Sigmoid colon (tissue), 7 donors: ENCODE results near the gene TMEM61. TPM values are rescaled to one million over a fixed set of nuclear protein-coding genes. Genes with fewer than 3 reads are reported as not detected.

Experiments
- DNase-seq: peaks from one replicate; pipeline ENCODE4 v3.0.0-alpha.2; 2019
- H3K27ac ChIP-seq, 4 donors: fragments of 200-600 bp; sonication (generic); one replicate each; pipeline ENCODE4 v1.5.1; 2016 to 2019; ENCODE audit warnings: mild to moderate bottlenecking in 1 of 4
- H3K27me3 ChIP-seq, 3 donors: fragments of 200-600 bp; sonication (generic); one replicate each; pipeline ENCODE4 v1.5.1; 2019; ENCODE audit warnings: mild to moderate bottlenecking in 1 of 3
- H3K36me3 ChIP-seq, 4 donors: fragments of 200-600 bp; sonication (generic); one replicate each; pipeline ENCODE4 v1.5.1; 2016 to 2019
- H3K4me1 ChIP-seq, 4 donors: fragments of 200-600 bp; sonication (generic); one replicate each; pipeline ENCODE4 v1.5.1; 2017 to 2019
- H3K4me3 ChIP-seq, 4 donors: fragments of 200-600 bp; sonication (generic); one replicate each; pipeline ENCODE4 v1.5.1; 2017 to 2019; ENCODE audit warnings: mild to moderate bottlenecking in 2 of 4, moderate library complexity in 1 of 4
- H3K9me3 ChIP-seq, 4 donors: fragments of 200-600 bp in 3 of 4; sonication (generic) in 3 of 4; one replicate each; pipeline versions ENCODE4 v1.5.1 to v1.6.1; 2013 to 2019
- CTCF ChIP-seq, 4 experiments: fragments of 450-650 bp in 3 of 4; fragments of 200-600 bp in 1 of 4; IDR thresholded peaks; one replicate each; pipeline ENCODE4 v1.5.1; 2016 to 2019; ENCODE audit warnings: antibody characterized with exemption in 4 of 4, mild to moderate bottlenecking in 3 of 4, moderate library complexity in 2 of 4
- EP300 ChIP-seq, 4 donors: sonication (generic); formaldehyde crosslinking; IDR thresholded peaks; one replicate each; pipeline ENCODE4 v1.6.1; 2017; ENCODE audit warnings: antibody characterized with exemption in 4 of 4
- POLR2A ChIP-seq, 2 donors: fragments of 450-650 bp; IDR thresholded peaks; one replicate each; pipeline ENCODE4 v1.6.1; 2016; ENCODE audit warnings: antibody characterized with exemption in 2 of 2, mild to moderate bottlenecking in 2 of 2, moderate library complexity in 2 of 2
- POLR2AphosphoS5 ChIP-seq, 4 donors: sonication (generic); formaldehyde crosslinking; IDR thresholded peaks; one replicate each; pipeline ENCODE4 v1.6.1; 2017; ENCODE audit warnings: antibody characterized with exemption in 4 of 4
- whole genome bisulfite sequencing, 2 donors: extraction: QIAGEN DNeasy Blood & Tissue Kit; methylation state at CpG; one replicate each; pipeline ENCODE4 v1.1.7; 2013; 5-methylcytosine and 5-hydroxymethylcytosine counted together
- intact Hi-C: fragments of 100-400 bp; cut with DNase I; formaldehyde crosslinking; loops from one replicate; pipeline ENCODE4 v1.15.1; 2023
- polyA plus RNA-seq, 3 donors: library from polyadenylated mRNA; stranded (reverse); fragments of 200-250 nt; gene quantifications; one replicate each; pipeline ENCODE4 v1.2.3, GENCODE V29; 2013
- total RNA-seq, 4 donors: library from RNA; depleted of rRNA; stranded (reverse); fragments of >200 nt; gene quantifications; one replicate each; pipeline ENCODE4 v1.1.0, GENCODE V29; 2016
- donor health status: healthy with polysubstance abuse.
- donor health status: Bipolar disorder and iron deficiency.
- donor health status: healthy.

The TMEM61 gene
- total and polyA plus RNA-seq, 7 donors, result 0.41 to 15.3 (median 12.6) TPM; not detected in 2

GRCh38 chr1:54996869-54997710, 16.7 kb downstream of the TMEM61 start:
- WGBS, 2 donors, result 12 to 31% methylated on average over 46 of the region's 46 CpGs
- no peak for TF ChIP-seq POLR2AphosphoS5 (IDR thresholded peaks at IDR 0.05)
- TF ChIP-seq EP300 (IDR thresholded peaks at IDR 0.05), result no peak
- TF ChIP-seq POLR2A (IDR thresholded peaks at IDR 0.05), result no peak
- no peak for TF ChIP-seq CTCF (IDR thresholded peaks at IDR 0.05)
- peaks cover 4 to 48% (median 18%) of the 10 kb centered on the region in 3 donors for H3K27me3 ChIP-seq
- intact Hi-C loops, result loop anchor here (1.0 kb wide), 1 partner anchor 47 kb away; no protein-coding TSS in a partner anchor
- H3K4me1 ChIP-seq, result peaks cover 0 to 11% (median 9%) of the 10 kb centered on the region in 4 donors
- no peaks in the 10 kb centered on the region for H3K36me3 ChIP-seq
- no peak for DNase-seq
- H3K27ac ChIP-seq, result no peak overlapping the region
- no peaks in the 10 kb centered on the region for H3K9me3 ChIP-seq
- H3K4me3 ChIP-seq, result no peak overlapping the region

GRCh38 chr1:54997711-54997986, 17.2 kb downstream of the TMEM61 start:
- intact Hi-C loops, result no loop called here
- no peak for TF ChIP-seq CTCF (IDR thresholded peaks at IDR 0.05)
- TF ChIP-seq EP300 (IDR thresholded peaks at IDR 0.05), result no peak
- TF ChIP-seq POLR2A (IDR thresholded peaks at IDR 0.05), result no peak
- TF ChIP-seq POLR2AphosphoS5 (IDR thresholded peaks at IDR 0.05), result no peak
- Histone ChIP-seq H3K4me1 (peaks cover 0 to 11% (median 9%) of the 10 kb centered on the region in 4 donors), H3K27me3 (peaks cover 4 to 48% (median 18%) of the 10 kb centered on the region in 3 donors), H3K9me3 (no peaks in the 10 kb centered on the region), H3K4me3 (no peak overlapping the region), H3K36me3 (no peaks in the 10 kb centered on the region), H3K27ac (no peak overlapping the region)
- 70 to 87% methylated on average over 6 of the region's 6 CpGs for WGBS, 2 donors
- no peak for DNase-seq

- intact Hi-C loops, result no loop called here
- Histone ChIP-seq H3K4me1 (peaks cover 0 to 11% (median 9%) of the 10 kb centered on the region in 4 donors), H3K4me3 (no peak overlapping the region), H3K36me3 (no peaks in the 10 kb centered on the region), H3K9me3 (no peaks in the 10 kb centered on the region), H3K27me3 (peaks cover 4 to 48% (median 18%) of the 10 kb centered on the region in 3 donors), H3K27ac (no peak overlapping the region)
- WGBS, 2 donors, result 88 to 92% methylated on average over 6 of the region's 6 CpGs
- TF ChIP-seq POLR2AphosphoS5 (IDR thresholded peaks at IDR 0.05) (no peak), POLR2A (IDR thresholded peaks at IDR 0.05) (no peak)
- DNase-seq, result no peak
These were observed 17.7 kb downstream of the TMEM61 start for GRCh38 chr1:54998100-54998499.

GRCh38 chr1:54998677-54999076, 18.2 kb downstream of the TMEM61 start, which contains the start of gene BSND:
Gene BSND (plus strand): TSS chr1:54998933. CDS start chr1:54999187, 254 bp downstream.
- peaks cover 4 to 48% (median 18%) of the 10 kb centered on the region in 3 donors for H3K27me3 ChIP-seq
- H3K36me3 ChIP-seq, result no peaks in the 10 kb centered on the region
- no peak for TF ChIP-seq POLR2AphosphoS5 (IDR thresholded peaks at IDR 0.05)
- no peak for TF ChIP-seq CTCF (IDR thresholded peaks at IDR 0.05)
- TF ChIP-seq EP300 (IDR thresholded peaks at IDR 0.05), result no peak
- no peak for TF ChIP-seq POLR2A (IDR thresholded peaks at IDR 0.05)
- DNase-seq, result no peak
- intact Hi-C loops, result no loop called here
- H3K9me3 ChIP-seq, result no peaks in the 10 kb centered on the region
- no peak within 1 kb of the TSS for H3K27ac ChIP-seq
- no peak within 1 kb of the TSS for H3K4me3 ChIP-seq
- 43 to 68% methylated on average over 7 of the region's 7 CpGs for WGBS, 2 donors
- peaks cover 0 to 11% (median 9%) of the 10 kb centered on the region in 4 donors for H3K4me1 ChIP-seq
